HEK293 (cell line): ENCODE measurements around the gene MTHFSD.

ENCODE experiments used
- CTCF ChIA-PET: fragments of 350-600 bp; formaldehyde crosslinking; extraction: SDS; loops from one replicate; lab custom pipeline; 2021; ENCODE audit warnings: antibody characterized with exemption; lab: Yijun Ruan, JAX
- POLR2A ChIA-PET: fragments of 300-600 bp; formaldehyde crosslinking; extraction: SDS; loops from one replicate; lab custom pipeline; 2020; ENCODE audit warnings: antibody characterized with exemption, inconsistent platforms; lab: Yijun Ruan, JAX
- H3K27ac ChIP-seq: fragments of 200-500 bp; sonication (Bioruptor generic); 2 replicates; pipeline ENCODE4 v1.5.1; 2014; ENCODE audit warnings: low read depth, low read length, control low read depth, inconsistent platforms; ENCODE audit errors: extremely low read depth
- H3K36me3 ChIP-seq, 2 experiments: fragments of 200-500 bp in 1 of 2; sonication (Bioruptor generic) in 1 of 2; 1 replicate in 1 of 2; 2 replicates in 1 of 2; pipeline ENCODE4 v1.5.1; 2014 to 2017; ENCODE audit warnings: inconsistent platforms in 2 of 2, low read length in 2 of 2; ENCODE audit not compliant: control insufficient read depth in 2 of 2, insufficient read depth in 1 of 2
- H3K4me1 ChIP-seq: fragments of 200-500 bp; sonication (Bioruptor generic); 2 replicates; pipeline ENCODE4 v1.5.1; 2014; ENCODE audit warnings: mild to moderate bottlenecking, low read length, inconsistent platforms; ENCODE audit not compliant: control insufficient read depth, insufficient read depth
- H3K4me3 ChIP-seq: 2 replicates; pipeline ENCODE4 v1.5.1; 2011; ENCODE audit warnings: low read depth, mild to moderate bottlenecking, control low read depth, low read length, moderate library complexity
- H3K9me3 ChIP-seq: fragments of 200-500 bp; sonication (Bioruptor generic); 2 replicates; pipeline ENCODE4 v1.5.1; 2014; ENCODE audit warnings: low read depth, low read length, inconsistent platforms; ENCODE audit not compliant: control insufficient read depth, insufficient read depth
- BCL11A ChIP-seq: fragments of 450-650 bp; formaldehyde crosslinking; IDR thresholded peaks from 2 replicates; pipeline ENCODE4 v1.5.1; 2016; ENCODE audit warnings: low read depth, missing biosample characterization, missing genetic modification characterization
- EGR2 ChIP-seq: fragments of 450-650 bp; formaldehyde crosslinking; IDR thresholded peaks from 2 replicates; pipeline ENCODE4 v1.5.1; 2016; ENCODE audit warnings: low read depth, missing biosample characterization, missing genetic modification characterization
- IKZF3 ChIP-seq: fragments of 450-650 bp; IDR thresholded peaks from 2 replicates; pipeline ENCODE4 v1.5.0; 2018; ENCODE audit warnings: missing biosample characterization, mild to moderate bottlenecking, missing genetic modification characterization, moderate library complexity
- MYNN ChIP-seq: fragments of 450-650 bp; formaldehyde crosslinking; IDR thresholded peaks from 2 replicates; pipeline ENCODE4 v1.5.1; 2016; ENCODE audit warnings: missing biosample characterization, missing genetic modification characterization, borderline replicate concordance
- PRDM2 ChIP-seq: fragments of 450-650 bp; formaldehyde crosslinking; IDR thresholded peaks from 2 replicates; pipeline ENCODE4 v1.5.1; 2016; ENCODE audit warnings: missing biosample characterization, missing genetic modification characterization, borderline replicate concordance
- TRIM28 ChIP-seq: IDR thresholded peaks from 2 replicates; pipeline ENCODE4 v1.6.1; 2011; ENCODE audit warnings: low read length, control low read depth, borderline replicate concordance
- ZBTB17 ChIP-seq: fragments of 450-650 bp; formaldehyde crosslinking; IDR thresholded peaks from 2 replicates; pipeline ENCODE4 v1.5.1; 2016; ENCODE audit warnings: missing biosample characterization, missing genetic modification characterization
- ZFHX2 ChIP-seq: fragments of 450-650 bp; formaldehyde crosslinking; conservative IDR thresholded peaks from 2 replicates; pipeline ENCODE4 v1.5.1; 2016; ENCODE audit warnings: missing biosample characterization, missing genetic modification characterization
- ZNF148 ChIP-seq: fragments of 450-650 bp; formaldehyde crosslinking; IDR thresholded peaks from 2 replicates; pipeline ENCODE4 v1.5.0; 2017; ENCODE audit warnings: missing biosample characterization, missing genetic modification characterization, borderline replicate concordance
- ZNF174 ChIP-seq: fragments of 450-650 bp; formaldehyde crosslinking; IDR thresholded peaks from 2 replicates; pipeline ENCODE4 v1.5.0; 2017; ENCODE audit warnings: missing biosample characterization, mild to moderate bottlenecking, missing genetic modification characterization
- ZNF184 ChIP-seq: fragments of 450-650 bp; IDR thresholded peaks from 2 replicates; pipeline ENCODE4 v1.5.1; 2018; ENCODE audit warnings: missing biosample characterization, mild to moderate bottlenecking, missing genetic modification characterization
- ZNF311 ChIP-seq: fragments of 450-650 bp; formaldehyde crosslinking; IDR thresholded peaks from 2 replicates; pipeline ENCODE4 v1.5.1; 2017; ENCODE audit warnings: missing biosample characterization, missing genetic modification characterization, borderline replicate concordance
- ZNF341 ChIP-seq: fragments of 450-650 bp; formaldehyde crosslinking; IDR thresholded peaks from 2 replicates; pipeline ENCODE4; 2016; ENCODE audit warnings: low read depth, missing biosample characterization, missing genetic modification characterization
- ZNF433 ChIP-seq: fragments of 450-650 bp; formaldehyde crosslinking; IDR thresholded peaks from 2 replicates; pipeline ENCODE4 v1.5.1; 2016; ENCODE audit warnings: missing biosample characterization, missing genetic modification characterization, low read depth
- ZNF514 ChIP-seq: fragments of 450-650 bp; formaldehyde crosslinking; IDR thresholded peaks from 2 replicates; pipeline ENCODE4 v1.5.1; 2016; ENCODE audit warnings: missing biosample characterization, missing genetic modification characterization
- ZNF777 ChIP-seq: fragments of 450-650 bp; formaldehyde crosslinking; IDR thresholded peaks from 2 replicates; pipeline ENCODE4 v1.5.1; 2017; ENCODE audit warnings: missing biosample characterization, missing genetic modification characterization, borderline replicate concordance

MTHFSD gene

GRCh38 chr16:86499440-86499786 lies 55.6 kb downstream of the MTHFSD start:
- H3K4me3 ChIP-seq: no peak overlapping the region
- CTCF ChIA-PET: no interaction called here
- H3K36me3 ChIP-seq: no peaks in the 10 kb centered on the region
- TF ChIP-seq TRIM28: no peak
- no peak for TF ChIP-seq ZNF311 (tag by site-specific recombination)
- TF ChIP-seq ZNF184 (tag by site-specific recombination): no peak
- no peak for TF ChIP-seq ZNF174 (tag by site-specific recombination)
- no peak for TF ChIP-seq ZNF148
- TF ChIP-seq, all 188 proteins: peak for 0
- POLR2A ChIA-PET: no interaction called here
- no peaks in the 10 kb centered on the region for H3K9me3 ChIP-seq
- H3K27ac ChIP-seq: no peak overlapping the region
- no peaks in the 10 kb centered on the region for H3K4me1 ChIP-seq

GRCh38 chr16:86498671-86499439 lies 56.2 kb downstream of the MTHFSD start:
- no peak overlapping the region for H3K27ac ChIP-seq
- no peaks in the 10 kb centered on the region for H3K36me3 ChIP-seq
- H3K4me1 ChIP-seq: no peaks in the 10 kb centered on the region
- peak overlapping the region; percentile 24 for H3K4me3 ChIP-seq
- H3K9me3 ChIP-seq: no peaks in the 10 kb centered on the region
- CTCF ChIA-PET: no interaction called here
- TF ChIP-seq ZNF341 (tag by site-specific recombination) (peak; percentile 48; the same call in 1 of the 2 replicates), ZNF433 (tag by site-specific recombination) (no peak), EGR2 (tag by site-specific recombination) (peak; percentile 84), ZFHX2 (peak; percentile 76), BCL11A (tag by site-specific recombination) (no peak)
- TF ChIP-seq, all 188 proteins: peak for 3
- POLR2A ChIA-PET: no interaction called here

GRCh38 chr16:86498155-86498670 lies 56.8 kb downstream of the MTHFSD start:
- no peak overlapping the region for H3K4me3 ChIP-seq
- TF ChIP-seq MYNN (tag by site-specific recombination) (no peak), ZNF514 (no peak)
- H3K9me3 ChIP-seq: no peaks in the 10 kb centered on the region
- no peaks in the 10 kb centered on the region for H3K36me3 ChIP-seq
- ChIA-PET POLR2A (no interaction called here), CTCF (no interaction called here)
- H3K27ac ChIP-seq: no peak overlapping the region
- H3K4me1 ChIP-seq: no peaks in the 10 kb centered on the region

- POLR2A ChIA-PET: no interaction called here
- Histone ChIP-seq H3K4me3 (no peak overlapping the region), H3K27ac (no peak overlapping the region), H3K36me3 (no peaks in the 10 kb centered on the region), H3K9me3 (no peaks in the 10 kb centered on the region), H3K4me1 (no peaks in the 10 kb centered on the region)
- CTCF ChIA-PET: no interaction called here
- TF ChIP-seq IKZF3 (tag by site-specific recombination) (no peak), ZBTB17 (no peak), ZNF777 (no peak), ZNF148 (no peak), PRDM2 (tag by site-specific recombination) (no peak)
Measured at GRCh38 chr16:86497551-86498021, 57.4 kb downstream of the MTHFSD start.
